Stomach (tissue), 9 donors: ENCODE data around the gene NTRK3. TPM values are rescaled to one million over a fixed set of nuclear protein-coding genes. Genes with fewer than 3 reads are reported as not detected.

ENCODE experiments used
- DNase-seq, 2 donors: peaks; one replicate each; pipeline versions ENCODE4 v3.0.0 to v3.0.0-alpha.2; 2013 to 2019
- H3K27ac ChIP-seq, 5 donors: fragments of 200-600 bp in 4 of 5; sonication (generic) in 4 of 5; one replicate each; pipeline ENCODE4 v1.5.1; 2013 to 2019; ENCODE audit warnings: mild to moderate bottlenecking in 1 of 5, moderate library complexity in 1 of 5
- H3K27me3 ChIP-seq, 3 donors: fragments of 200-600 bp; sonication (generic); one replicate each; pipeline ENCODE4 v1.5.1; 2017 to 2019; ENCODE audit warnings: mixed run types in 1 of 3
- H3K36me3 ChIP-seq, 4 donors: fragments of 200-600 bp; sonication (generic); 1 replicate in 3 of 4; 2 replicates in 1 of 4; pipeline ENCODE4 v1.5.1; 2016 to 2019
- H3K4me1 ChIP-seq, 4 donors: fragments of 200-600 bp; sonication (generic); one replicate each; pipeline ENCODE4 v1.5.1; 2016 to 2019
- H3K4me3 ChIP-seq, 4 donors: fragments of 200-600 bp; sonication (generic) in 3 of 4; one replicate each; pipeline ENCODE4 v1.5.1; 2016 to 2019; ENCODE audit warnings: mild to moderate bottlenecking in 1 of 4
- H3K9me3 ChIP-seq, 4 donors: fragments of 200-600 bp; sonication (generic); one replicate each; pipeline ENCODE4 v1.5.1; 2016 to 2019
- EP300 ChIP-seq: sonication (generic); formaldehyde crosslinking; IDR thresholded peaks from one replicate; pipeline ENCODE4 v1.6.1; 2017; ENCODE audit warnings: antibody characterized with exemption
- POLR2A ChIP-seq, 4 donors: fragments of 450-650 bp; IDR thresholded peaks; one replicate each; pipeline ENCODE4 v1.6.1; 2016; ENCODE audit warnings: antibody characterized with exemption in 4 of 4, control low read depth in 2 of 4, mild to moderate bottlenecking in 1 of 4, moderate library complexity in 1 of 4
- POLR2AphosphoS5 ChIP-seq, 3 donors: sonication (generic); formaldehyde crosslinking; IDR thresholded peaks; one replicate each; pipeline ENCODE4 v1.6.1; 2016; ENCODE audit warnings: antibody characterized with exemption in 3 of 3
- WGBS, 5 donors: extraction: QIAGEN DNeasy Blood & Tissue Kit in 3 of 5; methylation state at CpG; one replicate each; pipeline versions ENCODE4 v1.1.5 to v1.1.7; 2013 to 2018; 5-methylcytosine and 5-hydroxymethylcytosine counted together
- intact Hi-C: fragments of 100-400 bp; cut with DNase I; formaldehyde crosslinking; loops from one replicate; pipeline ENCODE4 v1.15.1; 2023; ENCODE audit warnings: low total_unique reads
- polyA plus RNA-seq, 3 donors: library from polyadenylated mRNA; stranded (reverse); fragments of 200-250 nt; gene quantifications; one replicate each; pipeline ENCODE4 v1.2.3, GENCODE V29; 2013
- small RNA-seq, 4 donors: library from RNA; depleted of rRNA; stranded (forward); fragments of <200 nt; gene quantifications; one replicate each; pipeline ENCODE3, GENCODE V24; 2016
- total RNA-seq, 5 donors: library from RNA; depleted of rRNA; stranded (reverse); fragments of >200 nt; gene quantifications; one replicate each; pipeline versions ENCODE4 v1.1.0 to v1.2.3, GENCODE V29; 2014 to 2016
- TF ChIP-seq, protein P1 (sequence below), 7 experiments: fragments of 450-650 bp in 4 of 7; fragments of 200-600 bp in 3 of 7; sonication (generic) in 3 of 7; IDR thresholded peaks; one replicate each; pipeline ENCODE4 v1.5.1; 2016 to 2019; ENCODE audit warnings: antibody characterized with exemption in 7 of 7, control low read depth in 2 of 7, mild to moderate bottlenecking in 1 of 7
- donor health status: healthy with polysubstance abuse.
- donor health status: Bipolar disorder and iron deficiency.
- donor health status: healthy.

The NTRK3 gene
- total and polyA plus RNA-seq, 8 donors = under 0.01 to 18.2 (median 1.0) TPM; not detected in 1

- intact Hi-C loops = no loop called here
- H3K36me3 ChIP-seq = no peaks in the 10 kb centered on the region
- H3K4me3 ChIP-seq = no peak overlapping the region
- 91 to 100% (median 94%) methylated on average over 1 of the region's 1 CpG for WGBS, 5 donors
- TF ChIP-seq, protein P1, sequence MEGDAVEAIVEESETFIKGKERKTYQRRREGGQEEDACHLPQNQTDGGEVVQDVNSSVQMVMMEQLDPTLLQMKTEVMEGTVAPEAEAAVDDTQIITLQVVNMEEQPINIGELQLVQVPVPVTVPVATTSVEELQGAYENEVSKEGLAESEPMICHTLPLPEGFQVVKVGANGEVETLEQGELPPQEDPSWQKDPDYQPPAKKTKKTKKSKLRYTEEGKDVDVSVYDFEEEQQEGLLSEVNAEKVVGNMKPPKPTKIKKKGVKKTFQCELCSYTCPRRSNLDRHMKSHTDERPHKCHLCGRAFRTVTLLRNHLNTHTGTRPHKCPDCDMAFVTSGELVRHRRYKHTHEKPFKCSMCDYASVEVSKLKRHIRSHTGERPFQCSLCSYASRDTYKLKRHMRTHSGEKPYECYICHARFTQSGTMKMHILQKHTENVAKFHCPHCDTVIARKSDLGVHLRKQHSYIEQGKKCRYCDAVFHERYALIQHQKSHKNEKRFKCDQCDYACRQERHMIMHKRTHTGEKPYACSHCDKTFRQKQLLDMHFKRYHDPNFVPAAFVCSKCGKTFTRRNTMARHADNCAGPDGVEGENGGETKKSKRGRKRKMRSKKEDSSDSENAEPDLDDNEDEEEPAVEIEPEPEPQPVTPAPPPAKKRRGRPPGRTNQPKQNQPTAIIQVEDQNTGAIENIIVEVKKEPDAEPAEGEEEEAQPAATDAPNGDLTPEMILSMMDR (IDR thresholded peaks at IDR 0.05) = no peak
- H3K4me1 ChIP-seq = no peaks in the 10 kb centered on the region
- no peak overlapping the region for H3K27ac ChIP-seq
- DNase-seq = no peak
- H3K27me3 ChIP-seq = no peaks in the 10 kb centered on the region
- H3K9me3 ChIP-seq = no peaks in the 10 kb centered on the region
Observed at GRCh38 chr15:87818756-87819155, 437.8 kb downstream of the NTRK3 start.

DNA sequence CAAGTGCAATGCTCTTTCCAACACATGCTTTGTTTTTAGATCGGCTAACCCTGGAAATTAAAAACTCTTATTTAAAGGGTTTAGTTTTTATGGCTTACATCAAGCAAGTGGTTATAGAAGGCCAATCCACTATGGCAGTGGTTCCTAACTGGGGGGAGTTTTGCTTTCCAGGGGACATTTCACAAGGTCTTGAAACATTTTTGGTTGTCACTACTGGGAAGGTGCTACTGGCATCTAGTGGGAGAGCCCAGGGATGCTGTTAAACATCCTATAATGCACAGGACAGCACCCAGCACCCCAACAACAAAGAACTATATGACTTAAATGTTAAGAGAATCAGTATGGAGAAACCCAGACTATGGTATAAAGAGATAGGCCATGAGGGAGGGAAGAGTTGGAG, 439.0 kb downstream of the NTRK3 start:
- Histone ChIP-seq H3K36me3 (no peaks in the 10 kb centered on the region), H3K27me3 (no peaks in the 10 kb centered on the region), H3K9me3 (no peaks in the 10 kb centered on the region), H3K4me3 (no peak overlapping the region), H3K27ac (no peak overlapping the region), H3K4me1 (no peaks in the 10 kb centered on the region)
- DNase-seq = no peak
- TF ChIP-seq POLR2A (IDR thresholded peaks at IDR 0.05) (no peak), POLR2AphosphoS5 (IDR thresholded peaks at IDR 0.05) (no peak), EP300 (no peak)
- TF ChIP-seq, protein P1 (IDR thresholded peaks at IDR 0.05) = no peak
- intact Hi-C loops = no loop called here
- WGBS, 5 donors = 92 to 100% (median 96%) methylated on average over 1 of the region's 1 CpG

DNA sequence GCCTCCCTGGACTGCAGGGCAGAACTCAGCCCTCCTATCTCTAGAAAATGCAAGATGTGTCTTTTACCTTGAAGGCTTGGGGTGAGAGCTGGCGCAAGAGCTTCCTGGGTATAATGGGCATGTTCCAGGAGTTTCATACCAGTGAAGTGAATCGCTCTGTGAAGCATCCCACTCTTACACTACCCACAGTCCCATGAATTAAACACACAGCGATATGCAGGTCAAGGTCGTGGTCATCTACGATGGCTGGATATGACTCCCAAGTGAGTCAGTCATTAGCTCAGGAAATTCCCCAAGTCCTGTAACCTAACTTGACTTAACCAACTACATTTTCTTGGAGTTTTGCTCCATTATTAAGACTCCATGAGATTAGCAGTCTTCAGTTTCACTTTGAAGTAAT, 439.7 kb downstream of the NTRK3 start:
- 60 to 86% (median 77%) methylated on average over 4 to 5 of the region's 5 CpGs for WGBS, 5 donors
- intact Hi-C loops = no loop called here

GRCh38 chr15:87816016-87816415, 440.5 kb downstream of the NTRK3 start:
- peaks cover 0 to 4% (median 0%) of the 10 kb centered on the region in 3 donors for H3K27me3 ChIP-seq
- no peaks in the 10 kb centered on the region for H3K4me1 ChIP-seq
- no peaks in the 10 kb centered on the region for H3K36me3 ChIP-seq
- H3K27ac ChIP-seq = no peak overlapping the region
- no peak overlapping the region for H3K4me3 ChIP-seq
- intact Hi-C loops = no loop called here
- no peak for DNase-seq
- TF ChIP-seq POLR2AphosphoS5 (IDR thresholded peaks at IDR 0.05) (no peak), EP300 (no peak), POLR2A (IDR thresholded peaks at IDR 0.05) (no peak)
- TF ChIP-seq, protein P1 (IDR thresholded peaks at IDR 0.05) = no peak
- WGBS, 5 donors = 64 to 83% (median 71%) methylated on average over 1 of the region's 1 CpG
- no peaks in the 10 kb centered on the region for H3K9me3 ChIP-seq

More for the DNA sequence above, 439.7 kb downstream of the NTRK3 start:
- Histone ChIP-seq H3K4me1 (no peaks in the 10 kb centered on the region), H3K27ac (no peak overlapping the region), H3K4me3 (no peak overlapping the region), H3K36me3 (no peaks in the 10 kb centered on the region), H3K9me3 (no peaks in the 10 kb centered on the region), H3K27me3 (peaks cover 0 to 3% (median 0%) of the 10 kb centered on the region in 3 donors)
- no peak for DNase-seq
- TF ChIP-seq POLR2AphosphoS5 (IDR thresholded peaks at IDR 0.05) (no peak), POLR2A (IDR thresholded peaks at IDR 0.05) (no peak), EP300 (no peak)
- TF ChIP-seq, protein P1 (IDR thresholded peaks at IDR 0.05) = no peak

Small RNA genes lying within 50 kb of the gene (small RNA-seq; reads per million reads assigned to genes)
- 0 reads per million in 4 donors for gene MED28P6

Other genes with a start within 250 kb of the NTRK3 start
- gene MRPL46, start 210.6 kb upstream of the NTRK3 start, total RNA-seq = 10 to 100 TPM; 18.4 to 61.2 (median 19.9) TPM
- 10 to 100 TPM; 36.7 to 41.2 (median 40.6) TPM for gene MRPL46, start 210.6 kb upstream of the NTRK3 start, polyA plus RNA-seq
- gene MRPS11, start 211.0 kb upstream of the NTRK3 start, total RNA-seq = 10 to 100 TPM; 14.3 to 85.5 (median 31.0) TPM
- 10 to 100 TPM; 43.1 to 59.3 (median 44.6) TPM for gene MRPS11, start 211.0 kb upstream of the NTRK3 start, polyA plus RNA-seq